ENCODE results near the gene MPRIP.

DNA sequence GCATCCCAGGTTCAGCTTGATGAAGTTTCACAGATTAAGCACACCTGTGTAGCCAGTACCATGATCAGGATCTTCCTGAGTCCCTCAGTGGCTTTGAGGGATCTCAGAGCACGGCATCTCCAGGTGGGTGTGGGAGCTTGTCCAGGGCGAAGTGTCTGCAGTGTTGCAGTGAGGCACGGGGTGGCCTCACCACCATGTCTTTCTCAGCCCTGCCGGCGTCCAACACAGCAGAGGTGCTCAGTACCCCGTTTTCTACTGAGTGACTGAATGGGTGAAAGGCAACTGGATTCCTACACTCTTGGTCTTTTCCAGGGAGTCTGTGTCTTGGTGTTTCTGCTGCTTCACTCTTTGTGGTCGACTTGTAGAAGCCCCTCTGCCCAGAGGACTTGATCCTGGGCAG is 63.7 kb downstream of the MPRIP start:
- TF ChIP-seq, protein P1, sequence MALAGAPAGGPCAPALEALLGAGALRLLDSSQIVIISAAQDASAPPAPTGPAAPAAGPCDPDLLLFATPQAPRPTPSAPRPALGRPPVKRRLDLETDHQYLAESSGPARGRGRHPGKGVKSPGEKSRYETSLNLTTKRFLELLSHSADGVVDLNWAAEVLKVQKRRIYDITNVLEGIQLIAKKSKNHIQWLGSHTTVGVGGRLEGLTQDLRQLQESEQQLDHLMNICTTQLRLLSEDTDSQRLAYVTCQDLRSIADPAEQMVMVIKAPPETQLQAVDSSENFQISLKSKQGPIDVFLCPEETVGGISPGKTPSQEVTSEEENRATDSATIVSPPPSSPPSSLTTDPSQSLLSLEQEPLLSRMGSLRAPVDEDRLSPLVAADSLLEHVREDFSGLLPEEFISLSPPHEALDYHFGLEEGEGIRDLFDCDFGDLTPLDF (CRISPR knock-in tag; IDR thresholded peaks at IDR 0.05), result no peak
- TF ChIP-seq CTCF (IDR thresholded peaks at IDR 0.05), result no peak
